HG02970 (cell line): ENCODE results near the gene MCUR1.
"Not testable (repeated sequence)": the region's sequence is repeated elsewhere in the genome, so short reads cannot be mapped to it uniquely, and the experiment has no call there.

Experiments used
- ATAC-seq: cut with Tn5 transposase; IDR thresholded peaks from one replicate; pipeline ENCODE4 v1.9.1; 2021; ENCODE audit warnings: mild to moderate bottlenecking, moderate library complexity, moderate number of reproducible peaks; ENCODE audit not compliant: unreplicated experiment, low FRiP score

The MCUR1 gene

GRCh38 chr6:13814176-13814937 is at the start of gene MCUR1:
MCUR1 (minus strand) TSS chr6:13814557; CDS start chr6:13814429, 128 bp downstream.
- peak; percentile 78 for ATAC-seq

- no peak for ATAC-seq
These were observed 49.4 kb upstream of the MCUR1 start for GRCh38 chr6:13863699-13864155.

DNA sequence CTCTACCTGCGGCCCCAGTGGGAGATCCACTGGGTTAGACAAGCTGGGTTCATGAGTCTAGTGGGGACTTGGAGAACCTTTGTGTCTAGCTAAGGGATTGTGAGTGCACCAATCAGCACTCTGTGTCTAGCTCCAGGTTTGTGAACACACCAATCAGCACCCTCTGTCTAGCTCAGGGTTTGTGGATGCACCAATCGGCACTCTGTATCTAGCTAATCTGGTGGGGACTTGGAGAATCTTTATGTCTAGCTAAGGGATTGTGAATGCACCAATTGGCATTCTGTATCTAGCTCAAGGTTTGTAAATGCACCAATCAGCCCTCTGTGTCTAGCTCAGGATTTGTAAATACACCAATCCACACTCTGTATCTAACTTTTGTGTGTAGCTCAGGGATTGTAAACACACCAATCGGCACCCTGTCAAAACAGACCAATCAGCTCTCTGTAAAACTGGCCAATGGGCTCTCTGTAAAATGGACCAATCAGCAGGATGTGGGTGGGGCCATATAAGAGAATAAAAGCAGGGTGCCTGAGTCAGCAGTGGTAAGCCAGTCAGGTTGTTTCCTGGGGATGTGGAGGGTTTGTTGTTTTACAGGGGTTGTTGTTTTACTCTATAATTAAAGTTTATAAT is 46.3 kb upstream of the MCUR1 start:
- not testable (repeated sequence) for ATAC-seq

DNA sequence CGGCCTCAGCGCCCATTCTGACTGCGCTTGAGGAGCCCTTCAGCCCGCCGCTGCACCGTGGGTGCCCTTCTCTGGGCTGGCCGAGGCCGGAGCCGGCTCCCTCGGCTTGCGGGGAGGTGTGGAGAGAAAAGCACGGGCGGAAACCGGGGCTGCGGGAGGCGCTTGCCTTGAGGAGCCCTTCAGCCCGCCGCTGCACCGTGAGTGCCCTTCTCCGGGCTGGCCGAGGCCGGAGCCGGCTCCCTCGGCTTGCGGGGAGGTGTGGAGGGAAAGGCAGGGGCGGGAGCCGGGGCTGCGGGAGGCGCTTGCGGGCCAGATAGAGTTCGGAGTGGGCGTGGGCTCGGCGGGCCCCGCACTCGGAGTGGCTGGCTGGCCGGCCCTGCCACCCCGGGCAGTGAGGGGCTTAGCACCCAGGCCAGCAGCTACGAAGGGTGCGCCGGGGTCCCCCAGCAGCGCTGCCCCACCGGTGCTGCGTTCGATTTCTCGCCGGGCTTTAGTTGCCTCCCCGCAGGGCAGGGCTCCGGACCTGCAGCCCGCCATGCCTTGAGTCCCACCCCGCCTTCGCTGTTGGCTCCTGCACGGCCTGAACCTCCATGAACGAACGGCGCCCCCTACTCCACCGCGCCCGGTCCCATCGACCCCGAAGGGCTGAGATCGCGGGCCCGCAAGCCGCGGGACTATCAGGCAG is 45.7 kb upstream of the MCUR1 start:
- no peak for ATAC-seq

GRCh38 chr6:13854716-13855250 is 40.4 kb upstream of the MCUR1 start:
- no peak for ATAC-seq

DNA sequence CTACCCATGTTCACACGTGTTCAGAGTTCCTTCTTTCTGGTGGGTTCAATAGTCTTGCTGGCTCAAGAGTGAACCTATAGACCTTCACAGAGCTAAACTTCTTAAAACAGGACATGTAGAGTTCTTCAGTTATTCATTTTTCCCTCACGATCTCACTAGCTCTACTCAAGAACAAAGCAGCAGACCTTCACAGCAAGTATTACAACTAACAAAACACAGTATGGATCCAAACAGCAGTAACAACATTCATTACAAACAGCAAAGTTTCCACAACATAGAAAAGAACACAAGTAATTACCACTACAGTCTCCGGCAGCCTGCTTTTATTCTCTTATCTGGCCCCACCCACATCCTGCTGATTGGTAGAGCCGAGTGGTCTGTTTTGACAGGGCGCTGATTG is 39.5 kb upstream of the MCUR1 start:
- ATAC-seq, result no peak

- ATAC-seq, result no peak
These were observed 37.4 kb upstream of the MCUR1 start for GRCh38 chr6:13851803-13852202.

GRCh38 chr6:13851330-13851729 is 37.0 kb upstream of the MCUR1 start:
- ATAC-seq, result no peak

DNA sequence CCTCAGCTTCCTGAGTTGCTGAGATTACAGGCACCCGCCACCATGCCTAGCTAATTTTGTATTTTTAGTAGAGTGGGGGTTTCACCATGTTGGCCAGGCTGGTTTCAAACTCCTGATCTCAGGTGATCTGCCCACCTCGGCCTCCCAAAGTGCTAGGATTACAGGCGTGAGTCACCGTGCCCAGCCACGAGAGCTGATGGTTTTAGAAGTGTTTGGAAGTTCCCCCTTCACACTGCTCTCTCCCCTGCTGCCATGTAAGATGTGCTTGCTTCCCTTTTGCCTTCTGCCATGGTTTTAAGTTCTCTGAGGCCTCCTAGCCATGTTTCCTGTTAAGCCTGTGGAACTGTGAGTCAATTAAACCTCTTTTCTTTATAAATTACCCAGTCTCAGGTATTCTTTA is 36.3 kb upstream of the MCUR1 start:
- not testable (repeated sequence) for ATAC-seq

DNA sequence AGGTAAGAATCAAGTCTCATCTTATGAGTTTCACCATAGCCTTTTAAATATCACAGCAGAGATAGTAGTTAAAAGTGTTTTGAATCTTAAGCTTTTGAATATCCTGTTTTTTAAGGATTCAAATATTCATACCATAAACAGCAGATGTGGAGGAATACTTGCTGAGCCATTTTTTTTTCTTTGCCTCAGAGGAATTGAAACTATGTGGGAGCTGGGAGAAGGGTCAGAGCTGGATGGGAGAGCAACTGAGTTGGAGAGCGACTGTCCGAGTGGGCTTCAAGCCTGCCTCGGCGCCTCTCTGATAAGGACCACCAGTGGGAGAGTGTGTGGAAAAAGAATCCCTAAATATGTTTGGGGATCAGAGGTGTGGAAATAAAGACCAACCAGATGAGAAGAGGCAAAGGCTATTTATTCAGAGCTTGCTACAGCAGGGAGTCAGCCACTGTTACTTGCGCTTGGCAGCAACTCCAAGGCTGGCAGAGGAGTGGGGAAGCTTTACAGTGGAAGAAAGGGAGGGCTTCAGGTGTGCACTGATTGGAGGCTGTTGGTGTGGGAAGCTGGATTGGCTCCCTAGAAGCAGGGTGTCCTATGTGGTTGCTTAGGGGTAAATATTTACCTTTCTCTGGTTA is 34.3 kb upstream of the MCUR1 start:
- ATAC-seq, result no peak

DNA sequence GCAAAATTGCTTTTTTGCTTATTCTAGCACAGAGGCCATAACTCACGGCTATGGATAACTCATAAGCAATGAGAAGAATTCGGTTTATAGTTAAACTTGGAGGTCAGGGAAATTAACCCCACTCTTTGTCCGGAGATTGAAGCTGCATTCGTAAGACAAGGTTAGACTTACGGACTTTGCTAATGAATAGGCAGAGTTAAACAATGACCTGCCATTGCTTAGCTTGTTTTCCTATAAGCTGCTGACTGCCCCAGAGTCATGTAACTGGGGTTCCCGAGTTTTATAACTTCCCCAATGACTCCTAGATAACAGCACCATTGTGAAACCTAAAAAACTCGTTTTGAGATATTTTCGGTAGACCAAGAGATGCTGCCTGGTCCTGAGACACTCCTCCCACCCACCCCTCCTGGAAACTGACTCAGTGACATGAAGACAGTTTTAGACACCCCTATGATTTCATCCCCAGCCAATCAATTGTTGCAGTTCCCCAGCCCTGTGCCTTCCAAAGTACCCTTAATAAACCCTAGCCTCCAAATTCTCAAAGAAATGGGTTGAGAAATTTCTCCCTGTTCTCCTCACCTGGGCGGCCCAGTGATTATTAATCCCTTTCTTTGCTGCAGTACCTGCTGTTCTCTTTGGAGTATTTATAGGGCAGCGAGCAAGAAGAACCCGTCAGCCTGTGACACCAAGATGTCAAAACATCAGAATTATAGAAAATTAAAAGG is 33.1 kb upstream of the MCUR1 start:
- ATAC-seq, result no peak

DNA sequence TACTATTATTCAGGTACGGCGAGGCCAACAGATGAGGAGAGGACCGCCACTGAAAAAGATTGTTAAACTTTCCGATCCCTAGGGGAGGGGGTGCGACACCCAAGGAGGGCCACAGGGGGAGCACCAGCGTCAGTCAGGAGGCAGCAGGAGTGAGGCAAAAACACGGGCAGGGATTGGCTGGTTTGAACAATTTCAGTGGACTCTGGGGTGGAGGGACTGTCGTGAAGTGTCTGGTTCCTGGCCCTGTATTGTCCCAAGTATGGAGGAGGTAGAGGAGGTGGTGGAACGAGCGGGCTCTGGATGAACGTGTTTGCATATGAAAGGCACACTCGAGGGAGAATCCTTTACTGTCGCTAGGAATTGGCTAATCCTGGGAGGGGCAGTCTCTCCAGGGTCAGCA is 32.5 kb upstream of the MCUR1 start:
- ATAC-seq, result no peak

- ATAC-seq, result no peak
These were observed 27.6 kb upstream of the MCUR1 start for GRCh38 chr6:13841936-13842335.

- no peak for ATAC-seq
These were observed 24.3 kb upstream of the MCUR1 start for GRCh38 chr6:13838616-13839015.

DNA sequence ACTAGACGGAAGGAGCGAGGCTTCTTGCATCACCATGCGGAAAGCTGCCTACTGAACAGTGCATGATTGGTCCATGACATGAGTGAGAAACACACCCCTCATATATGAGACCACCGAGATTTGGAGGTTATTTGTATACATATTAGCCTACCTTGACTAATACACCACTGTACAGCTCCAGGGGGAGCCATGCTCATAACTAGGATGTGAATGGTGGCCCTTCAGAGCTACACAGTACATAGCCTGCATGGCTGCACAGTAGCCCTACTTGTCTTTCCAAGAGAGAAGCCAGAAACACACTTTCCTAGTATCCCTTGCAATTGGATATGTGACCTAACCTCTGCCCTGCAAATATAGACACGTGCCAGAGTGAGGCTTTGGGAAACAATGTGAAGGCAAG is 21.8 kb upstream of the MCUR1 start:
- ATAC-seq, result no peak

DNA sequence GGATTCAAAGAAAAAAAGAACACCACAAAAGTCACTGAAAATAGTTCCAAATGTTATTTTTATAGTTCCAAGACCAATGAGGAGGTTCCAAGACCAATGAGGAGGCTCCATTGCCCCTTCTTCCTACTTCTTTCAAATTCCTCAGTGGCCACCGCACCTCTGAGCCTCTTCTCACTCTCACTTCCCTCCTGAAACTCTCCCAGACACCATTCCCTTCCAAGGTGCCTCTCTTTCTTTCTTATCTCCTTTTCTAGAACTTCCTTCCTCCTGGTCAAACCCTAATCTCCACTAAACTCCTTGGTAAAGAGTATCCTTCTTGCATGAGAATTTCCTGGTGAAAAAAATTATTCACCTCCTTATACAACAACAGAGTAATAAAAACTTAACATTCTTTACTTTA is 20.4 kb upstream of the MCUR1 start:
- no peak for ATAC-seq

DNA sequence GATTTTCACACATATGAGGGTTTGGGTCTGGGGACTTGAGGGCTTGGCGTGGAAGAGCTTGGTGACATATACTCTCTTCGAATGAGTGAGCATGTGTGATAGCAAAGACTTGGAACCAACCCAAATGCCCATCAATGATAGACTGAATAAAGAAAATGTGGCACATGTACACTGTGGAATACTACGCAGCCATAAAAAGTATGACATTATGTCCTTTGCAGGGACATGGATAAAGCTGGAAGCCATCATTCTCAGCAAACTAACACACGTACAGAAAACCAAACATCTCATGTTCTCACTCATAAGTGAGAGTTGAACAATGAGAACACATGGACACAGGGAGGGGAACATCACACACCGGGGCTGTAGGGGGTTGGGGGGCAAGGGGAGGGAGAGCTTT is 19.7 kb upstream of the MCUR1 start:
- not testable (repeated sequence) for ATAC-seq

DNA sequence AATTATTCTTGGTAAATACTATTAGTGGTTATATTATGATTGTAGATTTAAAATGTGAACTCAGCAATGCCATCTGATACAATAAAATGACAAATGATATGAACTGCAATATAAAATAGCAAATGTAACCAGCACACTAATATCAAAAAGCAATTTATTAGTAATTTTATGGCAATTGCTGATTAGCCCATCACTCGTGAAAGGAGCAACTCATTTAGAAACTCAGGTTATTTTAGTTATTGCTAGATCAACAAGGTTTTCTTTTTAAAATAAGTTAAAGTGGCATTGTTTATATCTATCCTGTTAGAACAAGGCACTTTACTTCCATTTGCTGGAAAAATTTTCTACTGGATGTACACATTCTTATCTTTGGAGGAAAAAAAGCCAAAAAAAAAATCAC is 18.4 kb upstream of the MCUR1 start:
- no peak for ATAC-seq

DNA sequence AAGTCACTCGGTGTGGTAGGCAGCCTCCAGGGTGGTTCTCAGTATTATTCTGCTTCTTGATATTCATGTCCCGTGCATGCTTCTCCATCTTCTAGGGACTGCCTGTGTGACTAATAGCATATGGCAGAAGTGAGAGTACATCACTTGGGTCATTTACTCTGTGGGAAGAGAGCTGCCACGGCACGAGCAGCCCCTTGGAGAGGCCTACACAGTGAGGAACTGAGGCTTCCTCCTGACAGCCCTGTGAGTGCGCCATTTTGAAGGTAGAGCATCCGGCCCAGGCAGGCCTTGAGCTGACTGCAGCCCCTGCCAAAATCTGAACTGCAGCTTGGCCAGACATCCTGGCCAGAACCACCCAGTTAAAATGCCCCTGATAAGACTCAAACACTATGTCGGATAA is 17.3 kb upstream of the MCUR1 start:
- no peak for ATAC-seq

GRCh38 chr6:13830803-13831202 is 16.4 kb upstream of the MCUR1 start:
- no peak for ATAC-seq
